ENCODE measurements around the gene B4GALT6. TPM values are rescaled to one million over a fixed set of nuclear protein-coding genes. Genes with fewer than 3 reads are reported as not detected.

B4GALT6 gene
- total and polyA plus RNA-seq, 2 of the 4 experiments (the other 2 are of a cell fraction) = 1.1 to 3.9 TPM

DNA sequence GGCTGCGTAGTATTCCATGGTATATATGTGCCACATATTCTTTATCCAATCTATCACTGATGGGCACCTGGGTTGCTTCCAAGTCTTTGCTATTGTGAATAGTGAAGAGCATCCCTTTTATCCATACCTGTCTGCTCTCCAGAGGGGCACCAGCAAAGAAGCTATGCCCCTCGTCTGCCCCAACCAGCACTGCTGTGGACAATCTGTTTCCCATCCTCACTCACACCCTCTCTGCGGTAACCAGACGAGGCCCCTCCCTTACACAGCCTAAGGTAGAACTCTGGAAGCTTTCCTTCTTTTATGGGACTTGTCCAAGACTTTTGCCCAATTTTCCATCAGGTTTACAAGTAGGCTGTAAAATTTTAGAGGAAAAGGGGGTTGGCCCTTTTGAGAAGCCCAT lies 67.8 kb downstream of the B4GALT6 start:
- TF ChIP-seq MXI1 (IDR thresholded peaks at IDR 0.05; ENCODE audit: borderline replicate concordance, low read depth, low read length) = no peak
- TF ChIP-seq RFX5 (IDR thresholded peaks at IDR 0.05; ENCODE audit: low read depth, low read length) = no peak
- TF ChIP-seq POLR2A (IDR thresholded peaks at IDR 0.05; ENCODE audit: low read depth, low read length) = no peak
- no peak for TF ChIP-seq MAFK (IDR thresholded peaks at IDR 0.05; ENCODE audit: low read depth, low read length)
- no peak for TF ChIP-seq SMC3 (IDR thresholded peaks at IDR 0.05; ENCODE audit: low read depth, low read length)
- no peak for TF ChIP-seq ELK1 (IDR thresholded peaks at IDR 0.05; ENCODE audit: borderline replicate concordance, low read depth, low read length)
- no peak for TF ChIP-seq CHD1 (IDR thresholded peaks at IDR 0.05; ENCODE audit: low read depth, low read length)
- no peak for TF ChIP-seq BHLHE40 (IDR thresholded peaks at IDR 0.05; ENCODE audit: low read depth, low read length)
- no peak for TF ChIP-seq CEBPB (IDR thresholded peaks at IDR 0.05; ENCODE audit: low read depth, low read length)
- TF ChIP-seq RCOR1 (IDR thresholded peaks at IDR 0.05; ENCODE audit: insufficient replicate concordance, low read length) = no peak
- TF ChIP-seq, protein P1, sequence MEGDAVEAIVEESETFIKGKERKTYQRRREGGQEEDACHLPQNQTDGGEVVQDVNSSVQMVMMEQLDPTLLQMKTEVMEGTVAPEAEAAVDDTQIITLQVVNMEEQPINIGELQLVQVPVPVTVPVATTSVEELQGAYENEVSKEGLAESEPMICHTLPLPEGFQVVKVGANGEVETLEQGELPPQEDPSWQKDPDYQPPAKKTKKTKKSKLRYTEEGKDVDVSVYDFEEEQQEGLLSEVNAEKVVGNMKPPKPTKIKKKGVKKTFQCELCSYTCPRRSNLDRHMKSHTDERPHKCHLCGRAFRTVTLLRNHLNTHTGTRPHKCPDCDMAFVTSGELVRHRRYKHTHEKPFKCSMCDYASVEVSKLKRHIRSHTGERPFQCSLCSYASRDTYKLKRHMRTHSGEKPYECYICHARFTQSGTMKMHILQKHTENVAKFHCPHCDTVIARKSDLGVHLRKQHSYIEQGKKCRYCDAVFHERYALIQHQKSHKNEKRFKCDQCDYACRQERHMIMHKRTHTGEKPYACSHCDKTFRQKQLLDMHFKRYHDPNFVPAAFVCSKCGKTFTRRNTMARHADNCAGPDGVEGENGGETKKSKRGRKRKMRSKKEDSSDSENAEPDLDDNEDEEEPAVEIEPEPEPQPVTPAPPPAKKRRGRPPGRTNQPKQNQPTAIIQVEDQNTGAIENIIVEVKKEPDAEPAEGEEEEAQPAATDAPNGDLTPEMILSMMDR (conservative IDR thresholded peaks at IDR 0.05; ENCODE audit: low read depth, low read length) = no peak
- TF ChIP-seq, protein P2, sequence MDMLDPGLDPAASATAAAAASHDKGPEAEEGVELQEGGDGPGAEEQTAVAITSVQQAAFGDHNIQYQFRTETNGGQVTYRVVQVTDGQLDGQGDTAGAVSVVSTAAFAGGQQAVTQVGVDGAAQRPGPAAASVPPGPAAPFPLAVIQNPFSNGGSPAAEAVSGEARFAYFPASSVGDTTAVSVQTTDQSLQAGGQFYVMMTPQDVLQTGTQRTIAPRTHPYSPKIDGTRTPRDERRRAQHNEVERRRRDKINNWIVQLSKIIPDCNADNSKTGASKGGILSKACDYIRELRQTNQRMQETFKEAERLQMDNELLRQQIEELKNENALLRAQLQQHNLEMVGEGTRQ (IDR thresholded peaks at IDR 0.05; ENCODE audit: low read depth, low read length) = no peak
- no peak for TF ChIP-seq FOS (IDR thresholded peaks at IDR 0.05; ENCODE audit: low read depth, low read length)
- no peak for TF ChIP-seq NFE2L2 (IDR thresholded peaks at IDR 0.05; ENCODE audit: low read depth, low read length)
- TF ChIP-seq MAZ (IDR thresholded peaks at IDR 0.05; ENCODE audit: borderline replicate concordance, low read depth, low read length) = no peak
- TF ChIP-seq RAD21 (IDR thresholded peaks at IDR 0.05; ENCODE audit: low read length) = no peak
- H3K56ac ChIP-seq (ENCODE audit: extremely low read depth, insufficient read depth, low read length) = no peak overlapping the region
- H3K23ac ChIP-seq (ENCODE audit: low read depth, low read length) = no peak overlapping the region
- no peaks in the 10 kb centered on the region for H3K27me3 ChIP-seq (ENCODE audit: control insufficient read depth, insufficient read depth, low read length)
- H2BK5ac ChIP-seq (ENCODE audit: low read depth, low read length, poor library complexity, severe bottlenecking) = no peak overlapping the region
- no peak overlapping the region for H2AFZ ChIP-seq (replicated peaks; ENCODE audit: low read length, poor library complexity)
- CTCF ChIA-PET = no interaction called here
- H3K9ac ChIP-seq (ENCODE audit: low read depth, low read length) = no peak overlapping the region
- DNase-seq (no peak), ATAC-seq (ENCODE audit: low read depth) (no peak)
- no peaks in the 10 kb centered on the region for H3K36me3 ChIP-seq (ENCODE audit: control insufficient read depth, insufficient read depth, low read length)
- no peak overlapping the region for H2BK20ac ChIP-seq (ENCODE audit: low read depth, low read length)
- no peak overlapping the region for H3K4ac ChIP-seq (ENCODE audit: low read depth, low read length)
- no peak overlapping the region for H3K4me2 ChIP-seq (ENCODE audit: low read depth, low read length)
- H3K9me3 ChIP-seq (ENCODE audit: control insufficient read depth, insufficient read depth, low read length) = no peaks in the 10 kb centered on the region
- H2AK5ac ChIP-seq (ENCODE audit: low read depth, low read length) = no peak overlapping the region
- H3K14ac ChIP-seq (replicated peaks; ENCODE audit: low read depth, low read length) = no peak overlapping the region
- POLR2A ChIA-PET (ENCODE audit: unreplicated experiment) = no interaction called here
- dilution Hi-C loops (cut with HindIII; ENCODE audit: low sequenced_read_pairs, unreplicated experiment) (no loop called here), in situ Hi-C loops (cut with MboI; ENCODE audit: low sequenced_read_pairs) (no loop called here), intact Hi-C loops (cut with micrococcal nuclease) (no loop called here)
- WGBS, 2 experiments (ENCODE audit: extremely low coverage in 2 of 2, insufficient read length in 1 of 2) = no CpG with 5 or more reads among the region's 4 CpGs
- H3K79me1 ChIP-seq (ENCODE audit: low read depth in 1 of 2, low read length in 2 of 2) = no peaks in the 10 kb centered on the region
- no peak overlapping the region for H3K4me3 ChIP-seq (ENCODE audit: insufficient read depth, low read depth, low read length)
- no peak overlapping the region for H2BK15ac ChIP-seq (ENCODE audit: low read depth, low read length)
- H3K9me1 ChIP-seq (ENCODE audit: insufficient read depth, low read length) = no peaks in the 10 kb centered on the region
- no TSS peak for BruUV-seq (replicated peaks)
- H4K20me1 ChIP-seq (ENCODE audit: insufficient read depth, low read length) = no peaks in the 10 kb centered on the region
- no peak overlapping the region for H4K5ac ChIP-seq (ENCODE audit: low read depth, low read length)
- H4K91ac ChIP-seq (ENCODE audit: insufficient read depth, low read depth, low read length) = no peak overlapping the region
- no peak overlapping the region for H4K8ac ChIP-seq (ENCODE audit: low read depth in 2 of 2, low read length in 2 of 2)
- H3K18ac ChIP-seq (ENCODE audit: low read depth, low read length) = no peak overlapping the region
- H3K27ac ChIP-seq (ENCODE audit: insufficient read depth, low read length) = no peak overlapping the region
- H2BK120ac ChIP-seq (ENCODE audit: low read depth, low read length) = no peak overlapping the region
- H3K4me1 ChIP-seq (ENCODE audit: control insufficient read depth, insufficient read depth, low read length) = no peaks in the 10 kb centered on the region
- no peak overlapping the region for H2AK9ac ChIP-seq (replicated peaks; ENCODE audit: low read depth, low read length, poor library complexity)
